Ishikawa (cell line): ENCODE results near the gene DCAF4.

Experiments
- EGR1 ChIP-seq: IDR thresholded peaks from 2 replicates; pipeline ENCODE4 v1.6.1; 2012
- EP300 ChIP-seq: IDR thresholded peaks from 2 replicates; pipeline ENCODE4 v1.6.1; 2012; ENCODE audit warnings: borderline replicate concordance
- FOXM1 ChIP-seq: IDR thresholded peaks from 2 replicates; pipeline ENCODE4 v1.6.1; 2012; ENCODE audit warnings: low read depth, borderline replicate concordance
- RAD21 ChIP-seq: IDR thresholded peaks from 2 replicates; pipeline ENCODE4 v1.6.1; 2012; ENCODE audit warnings: low read depth
- TAF1 ChIP-seq: IDR thresholded peaks from 2 replicates; pipeline ENCODE4 v1.6.1; 2012; ENCODE audit warnings: low read depth, mild to moderate bottlenecking
- TF ChIP-seq, protein P1 (sequence below): IDR thresholded peaks from 2 replicates; pipeline ENCODE4 v1.6.1; 2012
- TF ChIP-seq, protein P2 (sequence below): IDR thresholded peaks from 2 replicates; pipeline ENCODE4 v1.6.1; 2012

DNA sequence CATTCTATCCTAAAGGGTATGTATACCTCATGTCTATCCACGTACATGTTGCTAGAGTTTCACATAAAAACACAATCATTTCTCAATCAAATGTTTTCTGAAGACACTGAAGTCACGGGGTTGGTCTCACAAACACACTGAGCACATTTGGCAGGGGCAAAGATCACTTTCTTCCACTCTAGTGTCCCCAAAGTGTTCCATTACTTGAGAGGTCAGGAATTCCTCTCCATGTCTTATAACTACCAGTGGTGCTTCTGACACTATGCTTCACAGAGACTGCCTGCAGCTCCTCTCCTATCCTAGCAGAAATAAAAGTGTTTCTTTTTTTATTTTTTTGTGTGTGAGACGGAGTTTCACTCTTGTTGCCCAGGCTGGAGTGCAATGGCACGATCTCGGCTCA, 81.6 kb downstream of the DCAF4 start:
- TF ChIP-seq TAF1 (no peak), EGR1 (no peak), RAD21 (no peak), EP300 (no peak), FOXM1 (no peak)
- TF ChIP-seq, protein P1, sequence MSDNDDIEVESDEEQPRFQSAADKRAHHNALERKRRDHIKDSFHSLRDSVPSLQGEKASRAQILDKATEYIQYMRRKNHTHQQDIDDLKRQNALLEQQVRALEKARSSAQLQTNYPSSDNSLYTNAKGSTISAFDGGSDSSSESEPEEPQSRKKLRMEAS = no peak
- TF ChIP-seq, protein P2, sequence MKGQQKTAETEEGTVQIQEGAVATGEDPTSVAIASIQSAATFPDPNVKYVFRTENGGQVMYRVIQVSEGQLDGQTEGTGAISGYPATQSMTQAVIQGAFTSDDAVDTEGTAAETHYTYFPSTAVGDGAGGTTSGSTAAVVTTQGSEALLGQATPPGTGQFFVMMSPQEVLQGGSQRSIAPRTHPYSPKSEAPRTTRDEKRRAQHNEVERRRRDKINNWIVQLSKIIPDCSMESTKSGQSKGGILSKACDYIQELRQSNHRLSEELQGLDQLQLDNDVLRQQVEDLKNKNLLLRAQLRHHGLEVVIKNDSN = no peak
